ENCODE measurements around the gene BPIFB6.

Gene BPIFB6

GRCh38 chr20:33009214-33010132, 22.0 kb upstream of the BPIFB6 start:
- no peak overlapping the region for H3K27ac ChIP-seq
- peaks cover 5% of the 10 kb centered on the region for H3K9me3 ChIP-seq (ENCODE audit: severe bottlenecking)
- no peaks in the 10 kb centered on the region for H3K27me3 ChIP-seq (ENCODE audit: insufficient read depth, low read depth, severe bottlenecking)
- no peak for DNase-seq
- no peaks in the 10 kb centered on the region for H3K36me3 ChIP-seq
- no peak for TF ChIP-seq CTCF (IDR thresholded peaks at IDR 0.05; ENCODE audit: low read depth, low read length)
- H3K4me3 ChIP-seq (ENCODE audit: low read depth, low read length), result no peak overlapping the region

GRCh38 chr20:33010133-33010504, 21.3 kb upstream of the BPIFB6 start:
- TF ChIP-seq CTCF (IDR thresholded peaks at IDR 0.05; ENCODE audit: low read depth, low read length), result no peak
- Histone ChIP-seq H3K36me3 (no peaks in the 10 kb centered on the region), H3K9me3 (ENCODE audit: severe bottlenecking) (peaks cover 1% of the 10 kb centered on the region), H3K27ac (no peak overlapping the region), H3K4me3 (ENCODE audit: low read depth, low read length) (no peak overlapping the region), H3K27me3 (ENCODE audit: insufficient read depth, low read depth, severe bottlenecking) (no peaks in the 10 kb centered on the region)
- DNase-seq, result no peak

- H3K27ac ChIP-seq, result no peak overlapping the region
- no peak for TF ChIP-seq CTCF (IDR thresholded peaks at IDR 0.05; ENCODE audit: low read depth, low read length)
- no peaks in the 10 kb centered on the region for H3K36me3 ChIP-seq
- H3K27me3 ChIP-seq (ENCODE audit: insufficient read depth, low read depth, severe bottlenecking), result no peaks in the 10 kb centered on the region
- no peak for DNase-seq
- H3K9me3 ChIP-seq (ENCODE audit: severe bottlenecking), result no peaks in the 10 kb centered on the region
- no peak overlapping the region for H3K4me3 ChIP-seq (ENCODE audit: low read depth, low read length)
Measured at GRCh38 chr20:33010674-33011449, 20.6 kb upstream of the BPIFB6 start.

GRCh38 chr20:33012327-33013189, 18.9 kb upstream of the BPIFB6 start:
- DNase-seq, result no peak
- TF ChIP-seq CTCF (IDR thresholded peaks at IDR 0.05; ENCODE audit: low read depth, low read length), result no peak
- Histone ChIP-seq H3K27ac (no peak overlapping the region), H3K4me3 (ENCODE audit: low read depth, low read length) (no peak overlapping the region), H3K27me3 (ENCODE audit: insufficient read depth, low read depth, severe bottlenecking) (no peaks in the 10 kb centered on the region), H3K9me3 (ENCODE audit: severe bottlenecking) (no peaks in the 10 kb centered on the region), H3K36me3 (no peaks in the 10 kb centered on the region)

- no peaks in the 10 kb centered on the region for H3K9me3 ChIP-seq (ENCODE audit: severe bottlenecking)
- no peaks in the 10 kb centered on the region for H3K36me3 ChIP-seq
- DNase-seq, result no peak
- H3K4me3 ChIP-seq (ENCODE audit: low read depth, low read length), result no peak overlapping the region
- no peak overlapping the region for H3K27ac ChIP-seq
- H3K27me3 ChIP-seq (ENCODE audit: insufficient read depth, low read depth, severe bottlenecking), result no peaks in the 10 kb centered on the region
- no peak for TF ChIP-seq CTCF (IDR thresholded peaks at IDR 0.05; ENCODE audit: low read depth, low read length)
Measured at GRCh38 chr20:33013701-33014326, 17.6 kb upstream of the BPIFB6 start.

Measured in WERI-Rb-1 (cell line).